GM10266 (cell line): ENCODE measurements around the gene GGA3.

Source experiments
- DNase-seq: peaks from one replicate; pipeline ENCODE4 v3.0.0; 2012; ENCODE audit errors: extremely low spot score
- CTCF ChIP-seq: IDR thresholded peaks from 2 replicates; pipeline ENCODE4 v1.5.1; 2012; ENCODE audit warnings: mild to moderate bottlenecking, low read depth; ENCODE audit not compliant: control insufficient read depth, insufficient read depth; ENCODE audit errors: missing control alignments

GGA3 gene

GRCh38 chr17:75250009-75250471 is 11.4 kb downstream of the GGA3 start:
- no peak for TF ChIP-seq CTCF
- DNase-seq = peak; percentile 85

GRCh38 chr17:75249564-75249963 is 11.8 kb downstream of the GGA3 start:
- no peak for TF ChIP-seq CTCF
- no peak for DNase-seq

GRCh38 chr17:75246404-75246803 is 15.0 kb downstream of the GGA3 start:
- TF ChIP-seq CTCF = no peak
- DNase-seq = no peak

- TF ChIP-seq CTCF = no peak
- no peak for DNase-seq
These were observed 16.4 kb downstream of the GGA3 start for GRCh38 chr17:75245011-75245410.

- peak; percentile 48 for DNase-seq
- TF ChIP-seq CTCF = no peak
These were observed 17.1 kb downstream of the GGA3 start for GRCh38 chr17:75244133-75244866.

GRCh38 chr17:75242461-75243042 is 18.9 kb downstream of the GGA3 start:
- TF ChIP-seq CTCF = no peak

GRCh38 chr17:75241996-75242460 is 19.4 kb downstream of the GGA3 start:
- no peak for DNase-seq
- no peak for TF ChIP-seq CTCF

More at GRCh38 chr17:75242461-75243042, 18.9 kb downstream of the GGA3 start:
- peak; percentile 45 for DNase-seq
